ENCODE results near the gene NFIB. TPM values are rescaled to one million over a fixed set of nuclear protein-coding genes. Genes with fewer than 3 reads are reported as not detected.

NFIB gene
- total and polyA plus RNA-seq, 10 of the 15 experiments (the other 5 are each of a cell fraction or from before 2014, with no cell fraction given), result under 0.01 to 0.19 (median 0.05) TPM; not detected in 3

DNA sequence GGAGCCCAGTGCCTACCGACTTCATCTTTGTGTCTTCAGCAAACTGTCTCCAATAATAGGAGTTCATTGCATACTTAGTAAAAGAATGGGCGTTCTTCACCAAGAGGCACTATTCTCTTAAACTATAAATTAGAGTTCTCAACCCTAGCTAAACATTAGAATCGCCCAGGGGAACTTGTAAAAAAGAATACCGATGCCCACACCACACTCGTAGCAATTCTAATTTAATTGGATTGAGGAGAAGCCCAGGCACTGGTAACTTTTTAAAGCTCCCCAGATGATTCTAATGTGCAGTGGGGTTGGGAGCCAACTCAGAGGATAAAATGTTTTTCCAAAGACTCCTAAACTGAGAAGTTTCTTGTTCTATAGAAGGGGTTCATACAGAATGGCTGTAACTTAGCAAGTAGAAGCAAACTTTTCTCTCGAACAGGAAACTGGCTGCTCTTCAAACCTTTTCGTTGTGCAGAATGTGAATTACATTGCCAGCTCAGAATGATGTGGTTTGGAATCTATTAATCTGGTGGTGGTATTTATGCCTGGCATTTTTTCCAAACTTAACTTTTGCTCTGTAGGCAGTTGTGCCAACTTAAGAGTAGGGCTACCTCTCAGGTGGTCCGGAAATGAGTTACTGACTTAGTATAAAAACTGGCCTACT is 26.4 kb upstream of the NFIB start:
- Histone ChIP-seq H3K79me2 (ENCODE audit: control insufficient read depth, insufficient read depth, low read length) (no peaks in the 10 kb centered on the region), H3K4me1 (ENCODE audit: control insufficient read depth, insufficient read depth, low read length) (no peaks in the 10 kb centered on the region), H3K4me2 (ENCODE audit: control insufficient read depth, insufficient read depth) (no peak overlapping the region), H3K4me3 (no peak overlapping the region), H3K27ac (ENCODE audit: control insufficient read depth, insufficient read depth) (no peak overlapping the region), H3K9ac (ENCODE audit: control insufficient read depth, insufficient read depth, low read length) (no peak overlapping the region), H3K9me3 (replicated peaks; ENCODE audit: control insufficient read depth, insufficient read depth, low read length) (no peaks in the 10 kb centered on the region), H2AFZ (ENCODE audit: control insufficient read depth, low read depth, low read length) (no peak overlapping the region), H4K20me1 (ENCODE audit: control insufficient read depth, insufficient read depth) (no peaks in the 10 kb centered on the region), H3K36me3 (ENCODE audit: control insufficient read depth in 2 of 2, insufficient read depth in 2 of 2, low read length in 1 of 2) (no peaks in the 10 kb centered on the region), H3K27me3 (replicated peaks in 1 of 2; ENCODE audit: control insufficient read depth in 2 of 2, insufficient read depth in 2 of 2, low read length in 1 of 2) (peaks cover 0 to 10% of the 10 kb centered on the region in 2 experiments; a peak in 3 of 4 replicates)
- no peak for DNase-seq (ENCODE audit: low read depth, low spot score)
- intact Hi-C loops (cut with micrococcal nuclease; ENCODE audit: unreplicated experiment) (no loop called here), in situ Hi-C loops (cut with MboI) (no loop called here)
- FAIRE-seq, result no peak
- ChIA-PET RAD21 (ENCODE audit: unreplicated experiment) (interaction anchor here (1.2 kb wide), 1 partner anchor 14 kb away, joined by 3 read pairs; no protein-coding TSS in a partner anchor), CTCF (interaction anchor here (0.6 kb wide), 1 partner anchor 379 kb away, joined by 5 read pairs; no protein-coding TSS in a partner anchor), SMC1A (ENCODE audit: uncharacterized antibody, unreplicated experiment) (no interaction called here), POLR2A (no interaction called here)
- TF ChIP-seq NFYA (IDR thresholded peaks at IDR 0.05; ENCODE audit: borderline replicate concordance, low read depth, low read length) (no peak), PAX5 (IDR thresholded peaks at IDR 0.05; ENCODE audit: borderline replicate concordance, low read depth, low read length) (no peak)
- no TSS peak for BruUV-seq (replicated peaks)
- no peak for ATAC-seq
- WGBS (ENCODE audit: insufficient coverage, insufficient replicate concordance, low lambda C conversion rate, missing lambda C conversion rate), result 41% methylated on average over 8 of the region's 8 CpGs

GRCh38 chr9:14339746-14340145 is 25.8 kb upstream of the NFIB start:
- no TSS peak for BruUV-seq (replicated peaks)
- in situ Hi-C loops (cut with MboI) (no loop called here), intact Hi-C loops (cut with micrococcal nuclease; ENCODE audit: unreplicated experiment) (no loop called here)
- 3% methylated on average over 2 of the region's 2 CpGs for WGBS (ENCODE audit: insufficient coverage, insufficient replicate concordance, low lambda C conversion rate, missing lambda C conversion rate)
- H3K4me2 ChIP-seq (ENCODE audit: control insufficient read depth, insufficient read depth), result no peak overlapping the region
- H2AFZ ChIP-seq (ENCODE audit: control insufficient read depth, low read depth, low read length), result no peak overlapping the region
- CTCF ChIA-PET, result no interaction called here
- ATAC-seq (no peak), DNase-seq (ENCODE audit: low read depth, low spot score) (no peak), FAIRE-seq (no peak)
- no peak overlapping the region for H3K9ac ChIP-seq (ENCODE audit: control insufficient read depth, insufficient read depth, low read length)
- no peaks in the 10 kb centered on the region for H3K9me3 ChIP-seq (replicated peaks; ENCODE audit: control insufficient read depth, insufficient read depth, low read length)
- no peak overlapping the region for H3K27ac ChIP-seq (ENCODE audit: control insufficient read depth, insufficient read depth)
- H4K20me1 ChIP-seq (ENCODE audit: control insufficient read depth, insufficient read depth), result no peaks in the 10 kb centered on the region
- H3K27me3 ChIP-seq (replicated peaks in 1 of 2; ENCODE audit: control insufficient read depth in 2 of 2, insufficient read depth in 2 of 2, low read length in 1 of 2), result peaks cover 0 to 6% of the 10 kb centered on the region in 2 experiments; a peak in 3 of 4 replicates
- SMC1A ChIA-PET (ENCODE audit: uncharacterized antibody, unreplicated experiment), result no interaction called here
- H3K4me3 ChIP-seq, result no peak overlapping the region
- TF ChIP-seq PAX5 (IDR thresholded peaks at IDR 0.05; ENCODE audit: borderline replicate concordance, low read depth, low read length), result no peak
- no peak for TF ChIP-seq RUNX3 (IDR thresholded peaks at IDR 0.05; ENCODE audit: low read length)
- no peak for TF ChIP-seq HSF1 (IDR thresholded peaks at IDR 0.05; ENCODE audit: low read depth, low read length)
- TF ChIP-seq USF2 (IDR thresholded peaks at IDR 0.05; ENCODE audit: borderline replicate concordance, low read depth, low read length), result no peak
- no peak for TF ChIP-seq SIN3A (IDR thresholded peaks at IDR 0.05; ENCODE audit: low read depth, low read length)
- TF ChIP-seq GABPA (IDR thresholded peaks at IDR 0.05; ENCODE audit: low read depth), result no peak
- no peak for TF ChIP-seq RELB (IDR thresholded peaks at IDR 0.05; ENCODE audit: low read depth)
- TF ChIP-seq FOXM1 (IDR thresholded peaks at IDR 0.05; ENCODE audit: low read depth, low read length), result no peak
- TF ChIP-seq NBN (IDR thresholded peaks at IDR 0.05), result no peak
- TF ChIP-seq MTA2 (IDR thresholded peaks at IDR 0.05; ENCODE audit: low read depth), result no peak
- no peak for TF ChIP-seq TARDBP (IDR thresholded peaks at IDR 0.05; ENCODE audit: borderline replicate concordance)
- H3K36me3 ChIP-seq (ENCODE audit: control insufficient read depth in 2 of 2, insufficient read depth in 2 of 2, low read length in 1 of 2), result no peaks in the 10 kb centered on the region
- POLR2A ChIA-PET, result no interaction called here
- no peaks in the 10 kb centered on the region for H3K4me1 ChIP-seq (ENCODE audit: control insufficient read depth, insufficient read depth, low read length)
- RAD21 ChIA-PET (ENCODE audit: unreplicated experiment), result interaction anchor here (1.2 kb wide), 1 partner anchor 14 kb away, joined by 3 read pairs; no protein-coding TSS in a partner anchor
- no peaks in the 10 kb centered on the region for H3K79me2 ChIP-seq (ENCODE audit: control insufficient read depth, insufficient read depth, low read length)

Measured in GM12878 (cell line).